GM18868 (cell line): ENCODE results near the gene LANCL2.
"Not testable (repeated sequence)": the region's sequence is repeated elsewhere in the genome, so short reads cannot be mapped to it uniquely, and the experiment has no call there.

Experiments used
- ATAC-seq: cut with Tn5 transposase; IDR thresholded peaks from one replicate; pipeline ENCODE4 v1.9.1; 2021; ENCODE audit warnings: mild to moderate bottlenecking, moderate library complexity; ENCODE audit not compliant: unreplicated experiment

LANCL2 gene

GRCh38 chr7:55365205-55365674 is at the start of gene LANCL2:
Gene LANCL2 (plus strand): TSS chr7:55365337. CDS start chr7:55366026, 689 bp downstream.
- ATAC-seq, result peak; percentile 40

DNA sequence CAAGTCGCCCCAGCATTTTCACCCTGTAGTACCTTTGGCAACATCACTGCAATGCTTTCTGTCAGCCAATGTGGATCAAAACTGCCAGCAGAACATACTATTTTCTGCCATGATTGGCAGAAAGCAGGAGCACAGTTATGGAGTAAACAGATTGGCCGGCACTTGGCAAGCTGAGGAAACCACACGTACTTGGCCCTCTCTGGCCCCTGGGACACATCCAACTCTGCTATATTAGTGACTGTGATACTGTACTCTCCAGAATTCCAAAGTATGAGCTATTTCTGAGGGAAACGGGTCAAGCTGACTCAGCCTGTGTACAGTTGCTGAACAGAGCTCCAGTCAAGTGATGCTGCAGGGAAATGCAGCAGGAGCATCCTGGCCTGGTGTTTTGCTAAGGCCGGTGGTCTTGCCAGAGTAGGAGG is 39.8 kb upstream of the LANCL2 start:
- no peak for ATAC-seq

DNA sequence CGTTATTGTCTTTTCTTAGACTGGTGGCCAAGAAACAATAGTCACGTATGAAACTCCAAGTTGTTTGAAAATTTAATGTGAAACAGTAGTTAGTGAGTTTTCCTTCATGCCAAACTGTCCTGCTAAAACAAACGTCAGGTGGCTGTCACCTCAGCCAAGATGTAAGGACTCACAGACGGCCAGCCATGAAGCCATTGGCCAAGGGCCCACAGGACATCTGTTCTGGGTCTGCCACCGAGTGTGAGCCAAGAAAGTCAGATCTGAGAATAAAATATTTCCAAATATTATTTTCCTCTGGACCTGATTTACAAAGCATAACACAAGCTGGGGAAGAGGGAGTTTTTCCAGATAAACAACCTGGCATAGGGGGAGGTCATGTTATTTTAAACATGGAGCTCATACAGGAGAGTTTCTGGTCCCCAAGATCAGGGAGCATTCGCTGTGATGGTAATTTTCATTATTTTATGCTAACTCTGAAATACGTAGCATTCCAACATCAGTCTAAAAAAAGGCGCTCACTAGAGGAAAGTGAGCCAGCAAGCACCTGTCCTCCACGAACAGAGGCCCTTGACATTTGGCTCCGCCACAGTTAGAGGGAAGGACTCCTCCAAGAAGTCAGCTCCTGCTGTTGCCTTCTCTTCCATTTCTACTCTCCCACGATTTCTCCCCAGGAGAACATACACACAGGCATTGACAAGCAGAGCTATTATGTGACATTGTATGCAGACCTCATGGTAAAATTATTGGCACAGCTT is 38.9 kb upstream of the LANCL2 start:
- no peak for ATAC-seq

DNA sequence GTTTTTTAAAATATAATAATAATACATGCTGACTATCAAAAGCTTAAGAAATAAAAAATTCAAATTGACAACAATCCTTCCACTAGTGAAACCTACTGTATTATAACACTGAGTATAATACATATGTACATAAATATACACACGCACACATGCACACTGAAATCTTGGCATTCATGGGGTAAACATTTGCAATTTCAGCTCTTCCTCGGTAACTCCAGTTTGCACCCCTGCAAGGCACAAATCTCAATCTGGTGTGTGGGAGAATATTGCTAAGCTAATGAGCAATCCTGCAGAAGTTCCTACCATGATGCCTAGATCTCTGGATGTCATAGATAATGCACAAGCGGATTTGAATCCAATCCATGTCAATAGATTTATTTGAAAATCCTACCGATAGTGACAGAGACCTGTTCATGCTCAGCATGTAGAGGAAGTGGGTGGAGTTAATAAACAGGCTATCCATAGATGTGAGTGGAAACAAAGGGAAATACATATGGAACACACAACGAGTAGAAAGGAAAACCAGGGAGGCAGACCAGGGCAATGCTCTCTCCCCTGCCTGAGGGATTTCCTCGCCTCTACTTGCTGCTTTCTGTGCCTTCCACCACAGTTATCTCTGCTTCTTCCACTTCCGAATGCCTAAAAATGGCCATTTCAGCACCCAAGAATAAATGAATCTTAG is 38.1 kb upstream of the LANCL2 start:
- ATAC-seq, result no peak

DNA sequence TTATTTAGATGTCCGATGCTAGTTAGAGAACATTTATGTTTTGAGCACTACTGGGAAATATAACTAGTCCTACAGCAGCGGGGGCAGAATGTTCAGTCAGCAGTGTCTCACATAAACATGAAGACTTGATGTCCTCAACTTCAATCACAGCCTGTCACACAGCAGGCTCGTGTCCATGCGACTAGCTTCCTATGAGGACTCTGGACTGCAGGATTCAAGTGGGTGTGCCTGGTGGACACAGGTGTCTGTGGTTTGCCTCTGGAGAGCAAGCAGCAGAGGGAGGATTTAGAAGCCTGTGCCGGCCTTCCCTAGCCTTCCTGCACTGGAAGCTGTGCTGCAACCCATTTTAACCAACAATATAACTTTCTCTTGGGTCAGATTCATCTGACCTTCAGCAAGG is 30.0 kb upstream of the LANCL2 start:
- ATAC-seq, result no peak

DNA sequence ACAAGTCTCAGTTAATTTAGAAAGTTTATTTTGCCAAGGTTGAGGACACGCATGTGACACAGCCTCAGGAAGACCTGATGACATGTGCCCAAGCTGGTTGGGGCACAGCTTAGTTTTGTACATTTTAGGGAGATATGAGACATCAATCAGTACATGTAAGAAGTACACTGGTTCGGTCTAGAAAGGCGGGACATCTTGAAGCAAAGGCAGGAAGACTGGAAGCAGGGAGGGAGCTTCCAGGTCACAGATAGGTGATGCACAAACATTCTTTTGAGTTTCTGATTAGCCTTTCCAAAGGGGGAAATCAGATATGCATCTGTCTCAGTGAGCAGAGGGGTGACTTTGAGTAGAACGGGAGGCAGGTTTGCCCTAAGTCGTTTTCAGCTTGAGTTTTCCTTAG is 29.4 kb upstream of the LANCL2 start:
- no peak for ATAC-seq

DNA sequence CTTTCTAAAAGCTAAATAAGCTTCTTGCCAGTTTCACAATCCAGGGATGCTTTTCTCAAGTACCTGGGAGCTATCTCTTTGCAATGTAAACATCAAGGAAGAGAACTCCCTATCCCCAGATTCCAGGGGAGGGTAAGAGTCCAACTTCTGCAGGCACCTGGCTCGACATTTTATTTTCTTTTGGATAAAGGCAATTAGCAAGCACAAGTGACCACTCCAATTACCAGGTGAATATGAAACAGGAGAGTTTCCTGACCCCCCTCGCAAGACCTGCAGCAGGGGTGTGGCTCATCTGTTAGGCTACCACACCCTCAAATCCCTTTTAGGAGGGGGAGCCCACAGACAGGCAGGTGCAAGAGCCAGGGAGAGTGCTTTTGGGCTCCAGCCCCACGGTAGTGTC is 28.6 kb upstream of the LANCL2 start:
- ATAC-seq, result no peak

DNA sequence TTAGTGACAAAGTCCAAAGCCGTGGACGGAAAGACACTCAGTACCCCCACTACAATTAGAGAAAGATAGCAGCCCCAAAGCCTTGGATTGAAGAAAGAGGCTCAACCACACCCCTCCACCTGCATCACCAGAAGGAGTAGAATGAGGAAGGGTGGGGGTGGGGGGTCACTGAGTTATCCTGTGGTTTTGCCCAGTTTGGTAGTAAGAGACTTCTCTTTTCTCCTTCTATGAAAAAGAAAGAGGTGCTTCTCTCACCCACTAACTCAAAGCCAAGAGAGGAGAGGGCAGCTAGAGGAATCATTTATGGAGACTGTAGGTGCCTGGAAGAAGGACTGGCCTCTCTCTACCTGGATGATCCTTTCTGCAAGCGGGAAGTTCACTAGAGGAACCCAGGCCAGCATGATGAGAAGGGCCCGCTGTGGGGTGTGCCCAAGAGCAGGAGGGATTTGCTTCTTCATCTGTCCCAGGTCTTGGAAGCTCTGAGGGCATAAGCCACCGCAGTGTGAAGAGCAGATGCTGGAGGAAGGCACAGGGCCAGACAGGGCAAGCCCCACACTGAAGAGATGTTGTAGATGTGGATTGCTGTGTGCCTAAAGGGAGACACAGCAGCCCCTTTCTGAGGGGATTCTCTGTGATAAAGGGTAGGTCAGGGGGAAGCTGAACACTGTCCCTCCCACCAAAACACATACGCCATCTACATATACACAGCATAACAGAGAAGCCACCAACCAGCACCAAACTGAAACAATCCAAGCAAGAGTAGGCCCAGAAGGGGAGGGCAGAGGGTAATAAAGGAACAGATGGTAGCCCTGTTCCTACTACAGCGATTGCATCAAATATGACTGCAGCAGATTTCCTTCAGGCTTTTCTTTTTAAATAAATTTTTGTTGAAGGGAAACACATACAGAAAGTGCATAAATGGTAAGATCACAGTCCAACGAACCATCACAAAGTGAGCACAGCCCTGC is 25.8 kb upstream of the LANCL2 start:
- ATAC-seq, result no peak

GRCh38 chr7:55342216-55342871 is 22.8 kb upstream of the LANCL2 start:
- ATAC-seq, result no peak

DNA sequence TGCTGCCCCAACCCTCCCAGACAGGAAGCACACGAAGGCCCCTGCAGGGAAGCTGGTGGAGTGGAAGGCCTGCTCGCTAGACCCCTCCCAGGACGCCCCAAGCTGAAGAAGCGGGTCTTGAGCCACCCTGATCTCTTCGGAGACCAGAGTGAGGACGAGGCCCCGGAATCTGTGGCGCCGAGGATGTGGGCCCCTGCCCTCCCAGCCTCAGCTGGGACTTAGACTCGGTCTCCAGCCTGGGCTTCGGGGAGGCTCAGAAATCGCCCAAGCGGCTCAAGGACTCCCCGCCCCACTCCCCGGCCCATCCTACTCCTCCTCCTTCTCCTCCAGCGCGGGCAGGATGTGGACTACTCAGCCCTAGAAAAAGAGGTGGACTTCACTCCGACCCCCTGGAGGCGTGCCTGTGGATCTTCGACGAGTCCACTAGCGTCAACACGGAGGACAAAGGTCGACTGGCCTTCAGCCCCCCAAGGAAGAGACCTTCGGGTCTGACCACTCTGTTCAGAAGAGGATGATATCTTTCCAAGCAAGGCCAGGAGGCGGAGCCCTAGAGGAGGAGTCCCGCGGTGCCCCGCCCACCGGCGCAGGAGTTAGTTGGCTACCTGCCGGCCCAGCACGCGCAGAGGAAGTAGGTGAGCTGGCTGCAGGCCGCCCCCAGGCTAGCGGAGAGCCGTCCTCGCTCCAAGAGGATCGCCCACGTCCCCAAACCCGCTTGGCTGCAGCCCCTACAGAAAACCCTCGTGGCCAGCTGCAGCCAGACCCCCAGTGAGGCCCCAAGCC is 21.9 kb upstream of the LANCL2 start:
- ATAC-seq, result no peak

GRCh38 chr7:55343860-55344606 is 21.1 kb upstream of the LANCL2 start:
- no peak for ATAC-seq

DNA sequence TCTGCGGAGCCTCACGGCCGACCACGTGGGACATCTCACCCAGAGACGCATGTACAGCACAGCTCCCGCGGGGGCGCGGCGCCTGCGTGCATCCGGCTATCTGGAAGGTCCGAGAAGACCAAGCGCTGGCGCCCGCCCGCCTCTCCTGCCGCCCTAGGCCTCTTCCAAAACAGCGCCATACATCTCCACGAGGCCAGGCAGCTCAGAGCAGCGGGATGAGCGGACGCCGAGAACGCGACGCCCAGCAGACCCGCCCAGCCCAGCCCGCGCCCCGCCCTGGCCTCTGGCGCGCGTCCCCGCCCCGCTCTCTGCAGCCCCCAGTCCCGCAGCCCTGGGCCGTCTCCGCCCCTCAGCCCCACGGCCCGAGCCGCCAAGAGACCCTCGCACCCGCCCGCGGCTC is 20.3 kb upstream of the LANCL2 start:
- no peak for ATAC-seq

DNA sequence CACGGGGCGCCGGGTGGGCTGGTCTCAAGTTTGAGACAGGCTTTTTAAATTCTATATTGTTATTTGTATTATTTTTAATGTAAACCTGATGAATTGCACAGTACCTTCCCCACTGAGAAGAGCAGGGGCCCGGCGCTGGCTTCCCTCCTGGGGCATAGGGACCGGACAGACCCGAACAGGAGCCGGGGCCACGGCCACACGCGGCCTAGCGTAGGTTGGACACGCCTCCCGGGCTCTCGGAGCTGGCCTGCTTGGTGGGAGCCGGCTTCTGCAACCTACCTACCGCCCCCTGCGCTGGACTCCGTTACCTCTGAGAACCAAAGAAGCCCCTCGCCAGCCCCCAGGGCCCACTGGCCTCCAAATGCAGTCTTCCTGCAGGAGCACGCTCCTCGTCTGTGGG is 19.8 kb upstream of the LANCL2 start:
- ATAC-seq, result no peak

- no peak for ATAC-seq
Measured at GRCh38 chr7:55348502-55348901, 16.6 kb upstream of the LANCL2 start.

DNA sequence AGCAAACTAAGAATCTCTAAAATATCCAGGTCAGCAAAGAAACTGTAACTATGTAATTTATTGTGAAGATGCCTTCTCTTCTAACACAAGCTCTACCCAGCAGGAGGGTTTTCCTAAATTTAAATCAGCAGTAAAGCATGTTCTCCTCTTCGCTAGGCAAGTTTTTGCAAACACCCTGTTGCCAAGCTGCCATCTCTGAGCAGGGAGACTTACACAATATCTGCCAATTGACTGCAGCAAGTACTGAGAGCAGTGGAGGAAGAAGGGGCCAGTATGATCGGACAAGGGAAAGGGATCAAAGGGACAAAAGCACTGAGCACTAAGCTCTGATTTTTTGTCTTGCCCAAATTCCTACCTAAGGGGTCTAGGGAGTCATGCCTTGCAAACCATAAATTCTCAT is 16.0 kb upstream of the LANCL2 start:
- ATAC-seq, result no peak

DNA sequence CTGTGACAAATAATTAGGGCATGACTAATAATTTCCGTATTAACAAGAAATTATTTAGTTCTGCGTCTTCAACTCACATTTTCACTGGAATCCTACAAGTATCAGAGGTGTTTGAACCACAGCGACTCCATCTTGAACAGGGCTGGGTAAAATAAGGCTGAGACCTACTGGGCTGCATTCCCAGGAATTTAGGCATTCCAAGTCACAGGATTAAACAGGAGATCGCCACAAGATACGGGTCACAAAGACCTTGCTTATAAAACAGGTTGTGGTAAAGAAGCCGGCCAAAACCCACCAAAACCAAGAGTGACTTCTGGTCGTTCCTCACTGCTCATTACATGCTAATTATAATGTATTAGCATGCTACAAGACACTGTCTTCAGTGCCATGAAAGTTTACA is 14.9 kb upstream of the LANCL2 start:
- ATAC-seq, result no peak

DNA sequence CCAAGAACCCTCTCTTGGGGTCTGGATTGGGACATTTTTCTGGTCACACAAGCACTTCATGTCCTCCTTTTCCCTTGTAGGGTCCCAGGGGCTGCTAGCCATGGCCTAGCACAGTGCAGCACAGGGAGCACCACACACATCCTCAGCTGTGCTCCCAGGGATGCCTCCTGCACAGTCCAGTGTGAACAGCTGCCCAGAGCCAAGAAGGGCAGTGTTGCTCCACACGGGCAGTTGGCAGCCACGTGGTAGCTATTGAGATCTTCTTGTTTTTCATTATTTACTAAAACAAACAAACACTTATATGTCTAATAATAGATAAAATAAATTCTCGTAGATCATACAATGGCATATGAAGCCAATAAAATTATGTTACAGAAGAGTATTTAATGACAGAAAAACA is 13.9 kb upstream of the LANCL2 start:
- no peak for ATAC-seq

DNA sequence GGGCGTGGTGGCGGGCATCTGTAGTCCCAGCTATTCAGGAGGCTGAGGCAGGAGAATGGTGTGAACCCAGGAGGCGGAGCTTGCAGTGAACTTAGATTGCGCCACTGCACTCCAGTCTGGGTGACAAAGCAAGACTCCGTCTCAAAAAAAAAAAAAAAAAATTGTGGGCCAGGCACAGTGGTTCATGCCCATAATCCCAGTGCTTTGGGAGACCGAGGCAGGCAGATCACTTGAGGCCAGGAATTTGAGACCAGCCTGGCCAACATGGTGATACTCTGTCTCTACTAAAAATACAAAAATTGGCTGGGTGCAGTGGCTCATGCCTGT is 12.2 kb upstream of the LANCL2 start:
- ATAC-seq, result not testable (repeated sequence)

- no peak for ATAC-seq
Measured at GRCh38 chr7:55360486-55360885, 4.7 kb upstream of the LANCL2 start.
